OCI-LY1 (cell line): ENCODE data around the gene KCNE2.

Experiments
- CTCF ChIP-seq: fragments of 200-600 bp; sonication (generic), shearing (Covaris generic); IDR thresholded peaks from 2 replicates; pipeline ENCODE4 v1.5.1; 2017; ENCODE audit warnings: mild to moderate bottlenecking, antibody characterized with exemption, low read length, moderate library complexity, mixed read lengths
- EZH2 ChIP-seq: fragments of 200-600 bp; sonication (generic), shearing (Covaris generic); IDR thresholded peaks from 2 replicates; pipeline ENCODE4 v1.8.0; 2017; ENCODE audit warnings: borderline replicate concordance, mixed run types, mild to moderate bottlenecking, antibody characterized with exemption, low read length, moderate library complexity, mixed read lengths

DNA sequence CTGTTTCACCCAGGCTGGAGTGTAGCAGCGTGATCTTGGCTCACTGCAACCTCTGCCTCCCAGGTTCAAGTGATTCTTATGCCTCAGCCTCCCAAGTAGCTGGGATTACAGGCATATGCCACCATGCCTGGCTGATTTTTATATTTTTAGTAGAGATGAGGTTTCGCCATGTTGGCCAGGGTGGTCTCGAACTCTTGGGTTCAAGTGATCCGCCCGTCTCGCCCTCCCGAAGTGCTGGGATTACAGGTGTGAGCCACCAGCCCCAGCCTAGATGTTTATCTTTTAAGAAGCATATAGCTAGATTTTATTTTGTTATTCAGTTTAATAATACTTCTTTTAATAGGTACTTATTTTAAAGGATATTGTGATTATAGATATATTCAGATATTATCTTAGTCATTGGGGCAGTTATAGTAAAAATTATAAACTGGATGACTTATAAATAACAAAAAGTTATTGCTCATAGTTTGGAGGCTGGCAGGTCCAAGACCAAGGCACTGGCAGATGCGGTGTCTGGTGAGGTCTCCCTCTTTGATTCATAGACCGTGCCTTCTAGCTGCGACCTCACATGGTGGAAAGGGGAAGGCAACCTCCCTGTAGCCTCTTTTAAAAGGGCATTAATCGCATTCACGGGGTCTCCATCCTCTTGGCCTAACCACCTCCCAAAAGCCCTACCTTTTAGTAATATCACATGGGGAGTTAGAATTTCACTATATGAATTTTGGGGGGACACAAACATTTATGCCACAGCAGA lies 3.1 kb upstream of the KCNE2 start:
- peak; percentile 36 for TF ChIP-seq CTCF
- no peak for TF ChIP-seq EZH2
